ENCODE measurements around the gene MR1. TPM values are rescaled to one million over a fixed set of nuclear protein-coding genes. Genes with fewer than 3 reads are reported as not detected.

The MR1 gene
- polyA plus RNA-seq, 1 of the 3 experiments (the other 2 are of a cell fraction) = 7.0 TPM

DNA sequence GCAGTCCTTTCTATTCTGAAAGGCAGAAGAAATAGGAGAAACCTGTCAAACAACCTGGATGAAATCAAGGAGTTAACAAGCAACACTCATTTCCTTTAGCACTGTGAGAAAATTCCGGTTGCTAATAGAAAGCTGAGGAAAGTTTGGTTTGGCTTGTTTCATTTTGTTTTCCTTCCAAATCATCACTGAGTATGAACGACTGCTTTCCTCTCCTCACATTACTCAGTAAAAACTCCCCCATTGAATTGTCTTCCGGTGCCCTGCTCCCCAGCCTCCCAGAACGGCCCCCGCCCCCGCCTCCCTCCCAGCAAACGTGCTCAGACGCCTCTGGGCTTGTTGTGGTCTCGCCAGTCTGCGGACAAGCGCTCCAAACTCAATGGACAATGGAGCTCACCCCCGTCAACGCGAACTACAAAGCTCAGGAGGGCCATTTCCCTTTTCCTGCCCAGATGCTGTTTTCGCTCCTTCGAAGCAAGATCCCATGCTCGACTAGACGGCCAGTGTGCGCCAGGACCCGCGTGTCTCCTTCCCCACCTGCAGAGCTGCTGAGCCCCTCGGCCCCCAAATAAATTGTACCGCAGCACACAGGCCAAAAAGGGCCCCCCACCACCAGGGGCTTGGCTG, 11.9 kb upstream of the MR1 start:
- POLR2A ChIA-PET = interaction anchor here (0.7 to 2.1 kb wide), 13 partner anchors 11 to 506 kb away, joined by 3 to 11 read pairs (median 5); partner anchors contain the start of genes IER5 and MR1
- Histone ChIP-seq H2AFZ (ENCODE audit: low read depth) (peak overlapping the region; percentile 87), H3K9me2 (no peaks in the 10 kb centered on the region), H3K27ac (ENCODE audit: low read depth in 2 of 2, low read length in 1 of 2) (peak overlapping the region; percentile 55 to 72), H3K4me3 (ENCODE audit: low read depth in 2 of 2, low read length in 1 of 2) (peak overlapping the region; percentile 92 to 98), H3F3A (replicated peaks; ENCODE audit: insufficient read depth) (peaks cover 24% of the 10 kb centered on the region), H3K27me3 (ENCODE audit: insufficient read depth) (no peaks in the 10 kb centered on the region), H3K4me2 (peak overlapping the region; percentile 75), H4K20me1 (ENCODE audit: insufficient read depth) (peaks cover 30% of the 10 kb centered on the region), H3K4me1 (ENCODE audit: control insufficient read depth in 1 of 2, insufficient read depth in 2 of 2, low read depth in 1 of 2, low read length in 1 of 2) (peaks cover 9 to 10% of the 10 kb centered on the region in 2 experiments; a peak in 3 of 4 replicates), H3K9ac (peak overlapping the region; percentile 81), H3K36me3 (replicated peaks in 1 of 2; ENCODE audit: control insufficient read depth in 1 of 2, insufficient read depth in 2 of 2, low read length in 1 of 2) (no peaks in the 10 kb centered on the region), H3K9me3 (no peaks in the 10 kb centered on the region), H3K79me2 (ENCODE audit: insufficient read depth) (peaks cover 47% of the 10 kb centered on the region)
- DNase-seq = peak; percentile 70
- CTCF ChIA-PET = interaction anchor here (0.6 to 6.3 kb wide), 10 partner anchors 19 to 506 kb away, joined by 3 to 35 read pairs (median 3); no protein-coding TSS in a partner anchor
- TF ChIP-seq SMC3 (IDR thresholded peaks at IDR 0.05; ENCODE audit: low read depth, low read length) = no peak
- TF ChIP-seq ELF1 (IDR thresholded peaks at IDR 0.05) = peak; percentile 24; the same call in 1 of the 2 replicates
- TF ChIP-seq SIN3A (IDR thresholded peaks at IDR 0.05; ENCODE audit: borderline replicate concordance, low read depth, low read length) = 0 out of 2 replicates have a peak, but pooled peaks have one; percentile 54
- peak; percentile 39; the same call in 1 of the 2 replicates for TF ChIP-seq TAF1 (IDR thresholded peaks at IDR 0.05; ENCODE audit: borderline replicate concordance, low read depth, low read length)
- TF ChIP-seq EZH2phosphoT487 (IDR thresholded peaks at IDR 0.05; ENCODE audit: borderline replicate concordance, low read depth) = no peak
- no peak for TF ChIP-seq TEAD4 (IDR thresholded peaks at IDR 0.05; ENCODE audit: borderline replicate concordance, insufficient read depth)
- peak; percentile 25; the same call in 1 of the 2 replicates for TF ChIP-seq MAX (IDR thresholded peaks at IDR 0.05; ENCODE audit: low read depth)
- WGBS (ENCODE audit: low lambda C conversion rate) = 2% methylated on average over 21 of the region's 23 CpGs

DNA sequence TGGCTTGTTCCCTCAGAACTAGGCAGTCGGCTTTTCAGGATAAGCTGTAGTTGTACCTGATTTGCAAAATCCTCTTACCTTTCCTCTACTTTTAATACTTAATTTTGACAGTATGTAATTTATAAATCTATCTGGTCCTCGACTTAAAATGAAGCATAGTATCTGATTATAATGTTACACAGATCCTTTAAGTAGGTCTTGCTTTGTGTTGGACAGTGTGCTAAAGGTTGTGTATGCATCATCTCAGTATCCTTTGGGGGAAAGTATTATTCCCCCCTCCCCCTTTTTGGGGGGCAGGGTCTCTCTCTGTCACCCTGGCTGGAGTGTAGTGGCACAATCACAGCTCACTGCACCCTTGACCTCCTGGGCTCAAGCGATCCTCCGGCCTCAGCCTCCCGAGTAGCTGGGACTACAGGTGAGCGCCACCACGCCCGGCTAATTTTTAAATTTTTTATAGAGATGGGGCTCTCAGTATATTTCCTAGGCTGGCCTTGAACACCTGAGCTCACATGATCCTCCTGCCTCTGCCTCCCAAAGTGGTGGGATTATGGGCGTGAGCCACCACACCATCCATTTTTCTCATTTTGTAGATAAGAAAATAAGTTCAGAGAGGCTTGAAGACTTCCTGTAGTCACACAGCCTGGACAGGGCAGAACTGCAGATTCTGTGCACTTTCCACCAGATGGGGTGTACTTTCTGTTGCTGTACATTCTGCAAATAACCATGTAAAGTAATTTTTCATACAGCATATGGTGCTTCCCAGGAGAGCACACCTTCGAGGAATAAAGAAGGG, 10.3 kb upstream of the MR1 start:
- Histone ChIP-seq H3K9ac (no peak overlapping the region), H2AFZ (ENCODE audit: low read depth) (peak overlapping the region; percentile 63), H3K4me2 (0 out of 2 replicates have a peak overlapping the region, but pooled peaks have one; percentile 25), H3K27ac (ENCODE audit: low read depth in 2 of 2, low read length in 1 of 2) (peak overlapping the region in 1 of 2 experiments; percentile 16; a peak in 2 of 4 replicates), H3K9me3 (no peaks in the 10 kb centered on the region), H3F3A (replicated peaks; ENCODE audit: insufficient read depth) (peaks cover 24% of the 10 kb centered on the region), H3K79me2 (ENCODE audit: insufficient read depth) (peaks cover 33% of the 10 kb centered on the region), H3K27me3 (ENCODE audit: insufficient read depth) (no peaks in the 10 kb centered on the region), H3K4me3 (ENCODE audit: low read depth in 2 of 2, low read length in 1 of 2) (peak overlapping the region; percentile 5 to 47; a peak in 2 of 4 replicates), H3K9me2 (no peaks in the 10 kb centered on the region), H4K20me1 (ENCODE audit: insufficient read depth) (peaks cover 26% of the 10 kb centered on the region), H3K4me1 (ENCODE audit: control insufficient read depth in 1 of 2, insufficient read depth in 2 of 2, low read depth in 1 of 2, low read length in 1 of 2) (peaks cover 9 to 10% of the 10 kb centered on the region in 2 experiments; a peak in 3 of 4 replicates), H3K36me3 (replicated peaks in 1 of 2; ENCODE audit: control insufficient read depth in 1 of 2, insufficient read depth in 2 of 2, low read length in 1 of 2) (no peaks in the 10 kb centered on the region)
- TF ChIP-seq RCOR1 (IDR thresholded peaks at IDR 0.05; ENCODE audit: low read length) (no peak), EP300 (IDR thresholded peaks at IDR 0.05; ENCODE audit: borderline replicate concordance in 1 of 2, low read depth in 1 of 2, low read length in 1 of 2) (no peak), RAD21 (IDR thresholded peaks at IDR 0.05; ENCODE audit: low read length) (no peak), CHD2 (IDR thresholded peaks at IDR 0.05; ENCODE audit: low read length, partially characterized antibody) (no peak), SIN3A (IDR thresholded peaks at IDR 0.05; ENCODE audit: borderline replicate concordance, low read depth, low read length) (no peak)
- ChIA-PET CTCF (interaction anchor here (0.6 to 6.3 kb wide), 6 partner anchors 39 to 508 kb away, joined by 3 to 35 read pairs (median 4); no protein-coding TSS in a partner anchor), POLR2A (interaction anchor here (0.6 to 2.1 kb wide), 5 partner anchors 49 to 427 kb away, joined by 3 to 9 read pairs (median 5); partner anchors contain the start of genes IER5 and KIAA1614)
- no peak for DNase-seq
- WGBS (ENCODE audit: low lambda C conversion rate) = 70% methylated on average over 10 of the region's 10 CpGs

Data from SK-N-SH (cell line).